Measurements from ENCODE around the gene PTPRC.

DNA sequence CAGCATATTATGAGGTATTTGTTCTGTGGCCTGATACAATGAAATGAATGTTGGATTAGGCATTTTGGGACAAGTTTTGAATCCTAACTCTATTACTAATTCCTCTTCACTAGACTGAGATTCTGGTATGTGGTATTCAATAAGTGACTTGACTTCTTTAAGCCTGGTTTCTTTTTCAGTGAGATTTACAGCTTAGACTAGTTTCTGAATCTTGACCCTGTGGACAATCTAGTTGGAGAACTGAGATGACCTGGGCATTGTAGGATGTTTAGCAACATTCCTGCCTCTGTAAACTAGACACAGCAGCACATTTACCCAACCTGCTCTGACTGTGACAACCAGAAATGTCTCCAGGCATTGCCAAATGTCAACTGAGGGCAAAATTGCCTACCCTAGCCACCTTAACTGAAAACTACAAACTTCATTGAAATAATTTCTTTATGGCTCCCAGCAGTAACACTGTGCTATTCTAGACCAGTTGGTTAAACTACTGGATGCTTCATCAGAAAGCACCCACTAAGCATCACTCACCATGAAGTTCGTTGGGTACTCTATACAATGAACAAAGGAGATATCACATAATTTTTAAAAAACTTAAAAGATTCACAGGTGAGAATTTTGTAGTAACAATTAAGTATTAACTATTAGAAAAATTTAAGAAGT is 16.8 kb downstream of the PTPRC start:
- TF ChIP-seq MAX (IDR thresholded peaks at IDR 0.05; ENCODE audit: low read depth, low read length) (no peak), POLR2A (IDR thresholded peaks at IDR 0.05; ENCODE audit: extremely low read depth, insufficient read length) (no peak), CTCF (IDR thresholded peaks at IDR 0.05; ENCODE audit: low read depth, low read length) (no peak)

Data from NB4 (cell line).